NCI-H1436 (cell line): ENCODE measurements around the gene PPP6R2.
"Not testable (repeated sequence)": the region's sequence is repeated elsewhere in the genome, so short reads cannot be mapped to it uniquely, and the experiment has no call there.

Source experiments
- DNase-seq: peaks from one replicate; lab custom pipeline; 2025; lab: John Stamatoyannopoulos, UW

The PPP6R2 gene

GRCh38 chr22:50346470-50346869 lies 3.3 kb downstream of the PPP6R2 start:
- no peak for DNase-seq

GRCh38 chr22:50347157-50347556 lies 4.0 kb downstream of the PPP6R2 start:
- no peak for DNase-seq

- no peak for DNase-seq
Measured at GRCh38 chr22:50348058-50348457, 4.9 kb downstream of the PPP6R2 start.

GRCh38 chr22:50356186-50356585 lies 13.1 kb downstream of the PPP6R2 start:
- DNase-seq = no peak

GRCh38 chr22:50357222-50357621 lies 14.1 kb downstream of the PPP6R2 start:
- no peak for DNase-seq

GRCh38 chr22:50357756-50358155 lies 14.6 kb downstream of the PPP6R2 start:
- no peak for DNase-seq

- no peak for DNase-seq
Measured at GRCh38 chr22:50360578-50360977, 17.5 kb downstream of the PPP6R2 start.

- no peak for DNase-seq
Measured at GRCh38 chr22:50361222-50361621, 18.1 kb downstream of the PPP6R2 start.

GRCh38 chr22:50361688-50362087 lies 18.6 kb downstream of the PPP6R2 start:
- no peak for DNase-seq

- DNase-seq = no peak
Measured at GRCh38 chr22:50363166-50363802, 20.2 kb downstream of the PPP6R2 start.

GRCh38 chr22:50363803-50364194 lies 20.7 kb downstream of the PPP6R2 start:
- DNase-seq = not testable (repeated sequence)

- DNase-seq = no peak
Measured at GRCh38 chr22:50367778-50368500, 24.8 kb downstream of the PPP6R2 start.

- no peak for DNase-seq
Measured at GRCh38 chr22:50371101-50371648, 28.0 kb downstream of the PPP6R2 start.

GRCh38 chr22:50376085-50376651 lies 33.0 kb downstream of the PPP6R2 start:
- DNase-seq = no peak

GRCh38 chr22:50381021-50381555 lies 38.0 kb downstream of the PPP6R2 start:
- not testable (repeated sequence) for DNase-seq

GRCh38 chr22:50396751-50397370 lies 53.7 kb downstream of the PPP6R2 start:
- DNase-seq = no peak

GRCh38 chr22:50397371-50398060 lies 54.4 kb downstream of the PPP6R2 start:
- not testable (repeated sequence) for DNase-seq

- no peak for DNase-seq
Measured at GRCh38 chr22:50398831-50399648, 55.9 kb downstream of the PPP6R2 start.

- no peak for DNase-seq
Measured at GRCh38 chr22:50399751-50400331, 56.7 kb downstream of the PPP6R2 start.

- no peak for DNase-seq
Measured at GRCh38 chr22:50400406-50400805, 57.3 kb downstream of the PPP6R2 start.
